Hepatocyte (in vitro differentiated cells): ENCODE data around the gene TMEM204. TPM values are rescaled to one million over a fixed set of nuclear protein-coding genes. Genes with fewer than 3 reads are reported as not detected.

Experiments used
- DNase-seq: peaks from one replicate; pipeline ENCODE4 v3.0.0-alpha.2; 2016; ENCODE audit warnings: low spot score
- H2AFZ ChIP-seq: fragments of 200-600 bp; sonication (generic); 2 replicates; pipeline ENCODE4 v1.6.0; 2016; ENCODE audit warnings: antibody characterized with exemption, mild to moderate bottlenecking
- H3K27ac ChIP-seq: fragments of 200-600 bp; sonication (generic); 2 replicates; pipeline ENCODE4 v1.5.1; 2016; ENCODE audit warnings: mild to moderate bottlenecking
- H3K27me3 ChIP-seq: fragments of 200-600 bp; sonication (generic); 2 replicates; pipeline ENCODE4 v1.6.1; 2016
- H3K36me3 ChIP-seq: fragments of 200-600 bp; sonication (generic); replicated peaks from 2 replicates; pipeline ENCODE4 v1.5.1; 2016; ENCODE audit warnings: low read depth; ENCODE audit not compliant: insufficient read depth
- H3K4me1 ChIP-seq: fragments of 200-600 bp; sonication (generic); 2 replicates; pipeline ENCODE4 v1.5.1; 2016; ENCODE audit warnings: mild to moderate bottlenecking, moderate library complexity; ENCODE audit not compliant: insufficient read depth
- H3K4me2 ChIP-seq: fragments of 200-600 bp; sonication (generic); 2 replicates; pipeline ENCODE4 v1.6.0; 2016
- H3K4me3 ChIP-seq: fragments of 200-600 bp; sonication (generic); 2 replicates; pipeline ENCODE4 v1.5.1; 2016; ENCODE audit warnings: mild to moderate bottlenecking
- H3K79me2 ChIP-seq: fragments of 200-600 bp; sonication (generic); 2 replicates; pipeline ENCODE4 v1.6.0; 2017; ENCODE audit warnings: mild to moderate bottlenecking
- H3K9me2 ChIP-seq: fragments of 200-600 bp; sonication (generic); replicated peaks from 2 replicates; pipeline ENCODE4 v1.6.0; 2017; ENCODE audit warnings: mild to moderate bottlenecking; ENCODE audit not compliant: insufficient read depth
- H3K9me3 ChIP-seq: fragments of 200-600 bp; sonication (generic); 2 replicates; pipeline ENCODE4 v1.5.1; 2016; ENCODE audit warnings: low read depth, mild to moderate bottlenecking
- H4K20me1 ChIP-seq: fragments of 200-600 bp; sonication (generic); 2 replicates; pipeline ENCODE4 v1.6.0; 2016; ENCODE audit warnings: mild to moderate bottlenecking; ENCODE audit not compliant: insufficient read depth, poor library complexity, severe bottlenecking
- EZH2 ChIP-seq: fragments of 200-600 bp; sonication (generic); IDR thresholded peaks from 2 replicates; pipeline ENCODE4 v1.6.1; 2016; ENCODE audit warnings: antibody characterized with exemption, mild to moderate bottlenecking, borderline replicate concordance
- EZH2phosphoT487 ChIP-seq: fragments of 200-600 bp; sonication (generic); IDR thresholded peaks from one replicate; pipeline ENCODE4 v1.6.1; 2018; ENCODE audit warnings: antibody characterized with exemption, mild to moderate bottlenecking, low read depth, moderate library complexity; ENCODE audit not compliant: unreplicated experiment, severe bottlenecking
- WGBS: methylation state at CpG from one replicate; pipeline ENCODE4 v1.1.6; 2016; ENCODE audit warnings: low lambda C conversion rate; ENCODE audit errors: missing lambda C conversion rate; 5-methylcytosine and 5-hydroxymethylcytosine counted together
- polyA plus RNA-seq: library from polyadenylated mRNA; unstranded; fragments of >200 nt; fragmentation: Nextera tagmentation; extraction: Ambion mirVana; gene quantifications from 2 replicates; pipeline ENCODE4 v1.2.1, GENCODE V29; 2016
- total RNA-seq: library from RNA; depleted of rRNA; stranded (reverse); fragments of >200 nt; gene quantifications from 2 replicates; pipeline ENCODE4 v1.2.3, GENCODE V29; 2014
- TF ChIP-seq, protein P1 (sequence below): fragments of 200-600 bp; sonication (generic); IDR thresholded peaks from 2 replicates; pipeline ENCODE4 v1.5.1; 2016; ENCODE audit warnings: antibody characterized with exemption, mild to moderate bottlenecking; ENCODE audit not compliant: poor library complexity

Gene TMEM204
- total and polyA plus RNA-seq, 2 experiments from 2014 or later: 2.7 to 5.4 TPM

DNA sequence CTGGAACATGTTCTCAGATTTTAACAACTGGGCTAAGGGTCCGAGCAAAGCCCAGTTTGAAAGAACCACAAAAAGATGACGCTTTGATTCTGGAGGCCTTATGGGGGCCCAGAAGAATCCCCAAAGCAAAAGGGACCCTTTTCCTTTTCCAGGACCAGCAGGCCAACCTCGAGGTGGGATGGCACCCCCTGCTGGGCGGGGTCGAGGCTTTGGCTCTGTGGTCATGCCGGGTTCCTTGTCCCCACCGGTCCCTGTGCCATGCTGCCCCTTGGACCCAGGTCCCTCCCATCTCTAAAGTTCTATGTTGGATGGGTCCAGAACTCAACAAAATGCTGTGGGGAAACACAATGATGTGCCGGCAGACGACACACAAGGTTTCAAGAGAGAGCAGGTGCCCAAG, 30.9 kb downstream of the TMEM204 start:
- no peaks in the 10 kb centered on the region for H4K20me1 ChIP-seq
- H3K36me3 ChIP-seq: no peaks in the 10 kb centered on the region
- H3K4me3 ChIP-seq: no peak overlapping the region
- no peaks in the 10 kb centered on the region for H3K9me3 ChIP-seq
- H3K79me2 ChIP-seq: no peaks in the 10 kb centered on the region
- no peak overlapping the region for H2AFZ ChIP-seq
- DNase-seq: no peak
- no peak overlapping the region for H3K4me2 ChIP-seq
- no peaks in the 10 kb centered on the region for H3K4me1 ChIP-seq
- H3K27me3 ChIP-seq: no peaks in the 10 kb centered on the region
- no peak overlapping the region for H3K27ac ChIP-seq
- no peaks in the 10 kb centered on the region for H3K9me2 ChIP-seq
- WGBS: 89% methylated on average over 9 of the region's 9 CpGs
- TF ChIP-seq EZH2 (no peak), EZH2phosphoT487 (no peak)
- TF ChIP-seq, protein P1, sequence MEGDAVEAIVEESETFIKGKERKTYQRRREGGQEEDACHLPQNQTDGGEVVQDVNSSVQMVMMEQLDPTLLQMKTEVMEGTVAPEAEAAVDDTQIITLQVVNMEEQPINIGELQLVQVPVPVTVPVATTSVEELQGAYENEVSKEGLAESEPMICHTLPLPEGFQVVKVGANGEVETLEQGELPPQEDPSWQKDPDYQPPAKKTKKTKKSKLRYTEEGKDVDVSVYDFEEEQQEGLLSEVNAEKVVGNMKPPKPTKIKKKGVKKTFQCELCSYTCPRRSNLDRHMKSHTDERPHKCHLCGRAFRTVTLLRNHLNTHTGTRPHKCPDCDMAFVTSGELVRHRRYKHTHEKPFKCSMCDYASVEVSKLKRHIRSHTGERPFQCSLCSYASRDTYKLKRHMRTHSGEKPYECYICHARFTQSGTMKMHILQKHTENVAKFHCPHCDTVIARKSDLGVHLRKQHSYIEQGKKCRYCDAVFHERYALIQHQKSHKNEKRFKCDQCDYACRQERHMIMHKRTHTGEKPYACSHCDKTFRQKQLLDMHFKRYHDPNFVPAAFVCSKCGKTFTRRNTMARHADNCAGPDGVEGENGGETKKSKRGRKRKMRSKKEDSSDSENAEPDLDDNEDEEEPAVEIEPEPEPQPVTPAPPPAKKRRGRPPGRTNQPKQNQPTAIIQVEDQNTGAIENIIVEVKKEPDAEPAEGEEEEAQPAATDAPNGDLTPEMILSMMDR: no peak

DNA sequence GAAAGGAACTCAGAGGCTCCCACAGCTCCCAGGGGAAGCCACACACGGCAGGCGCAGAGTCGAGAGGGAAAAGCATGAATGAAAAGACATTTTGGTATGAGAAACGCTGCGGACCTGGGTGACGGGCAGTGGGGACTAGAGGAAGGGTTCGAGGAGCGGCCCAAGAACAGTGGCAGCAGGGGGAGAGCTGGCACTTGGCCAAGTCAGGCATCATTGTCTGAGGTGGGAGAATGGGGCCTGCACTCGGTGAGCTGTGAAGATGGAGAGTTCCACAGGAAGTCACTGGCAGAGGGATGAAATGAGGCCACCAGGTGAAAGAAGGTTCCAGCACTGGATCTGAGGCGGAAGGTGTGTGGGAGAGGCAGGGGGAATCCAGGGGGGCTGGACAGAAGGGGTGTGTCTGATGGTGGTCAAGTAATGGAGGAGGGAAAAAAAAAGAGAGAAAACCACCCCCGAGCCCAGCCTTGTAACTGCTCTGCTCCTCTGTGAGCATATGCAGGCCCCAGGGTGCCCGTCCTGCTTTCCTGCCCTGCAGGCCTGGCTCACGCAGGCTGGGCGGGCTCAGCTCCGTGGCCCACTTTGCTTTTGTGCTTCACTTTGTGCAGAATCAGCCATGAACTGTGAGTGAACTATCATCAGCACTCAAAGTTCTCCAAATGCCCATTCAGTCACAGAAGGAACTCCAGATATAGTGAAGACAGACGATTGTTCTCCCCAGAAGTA, 31.8 kb downstream of the TMEM204 start:
- DNase-seq: no peak
- Histone ChIP-seq H2AFZ (no peak overlapping the region), H3K4me3 (no peak overlapping the region), H3K36me3 (no peaks in the 10 kb centered on the region), H3K4me2 (no peak overlapping the region), H3K79me2 (no peaks in the 10 kb centered on the region), H4K20me1 (no peaks in the 10 kb centered on the region), H3K4me1 (no peaks in the 10 kb centered on the region), H3K9me2 (no peaks in the 10 kb centered on the region), H3K27me3 (no peaks in the 10 kb centered on the region), H3K27ac (no peak overlapping the region), H3K9me3 (no peaks in the 10 kb centered on the region)
- TF ChIP-seq, protein P1: no peak
- no peak for TF ChIP-seq EZH2phosphoT487
- no peak for TF ChIP-seq EZH2
- WGBS: 89% methylated on average over 16 of the region's 16 CpGs

DNA sequence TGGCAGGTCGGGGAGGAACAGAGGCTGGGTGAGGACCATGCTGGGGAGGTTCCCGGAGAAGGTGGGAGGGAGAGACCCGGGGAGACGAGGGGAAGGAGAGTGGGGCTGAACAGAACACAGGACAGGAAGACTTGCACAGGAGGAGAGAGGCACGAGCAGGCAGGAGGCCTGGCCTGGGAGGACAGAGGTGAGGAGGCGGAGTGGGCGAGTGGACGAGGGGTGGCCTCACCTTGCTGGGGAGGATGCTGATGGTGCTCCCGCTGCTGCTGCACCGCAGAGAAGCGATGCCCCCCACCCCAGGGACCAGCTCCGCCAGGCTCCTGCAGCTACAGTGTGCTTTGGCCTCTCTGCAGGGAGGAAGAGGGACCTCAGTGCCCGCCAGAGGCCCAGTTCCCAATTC, 34.5 kb downstream of the TMEM204 start:
- Histone ChIP-seq H4K20me1 (no peaks in the 10 kb centered on the region), H3K9me3 (no peaks in the 10 kb centered on the region), H2AFZ (no peak overlapping the region), H3K9me2 (no peaks in the 10 kb centered on the region), H3K4me1 (no peaks in the 10 kb centered on the region), H3K27ac (no peak overlapping the region), H3K79me2 (no peaks in the 10 kb centered on the region), H3K4me3 (no peak overlapping the region), H3K4me2 (no peak overlapping the region), H3K36me3 (no peaks in the 10 kb centered on the region), H3K27me3 (no peaks in the 10 kb centered on the region)
- no peak for DNase-seq
- WGBS: 92% methylated on average over 13 of the region's 13 CpGs
- TF ChIP-seq EZH2 (no peak), EZH2phosphoT487 (no peak)
- TF ChIP-seq, protein P1: no peak
